AG10803 (cell line): ENCODE results near the gene C1orf50.

Source experiments
- DNase-seq: peaks from one replicate; pipeline ENCODE4 v3.0.0; 2010; ENCODE audit warnings: low read depth
- H3K4me3 ChIP-seq: 2 replicates; pipeline ENCODE4 v1.5.1; 2011; ENCODE audit warnings: mild to moderate bottlenecking, low read length, control low read depth
- CTCF ChIP-seq: conservative IDR thresholded peaks from 2 replicates; pipeline ENCODE4 v1.5.1; 2011; ENCODE audit warnings: mild to moderate bottlenecking, low read length, control low read depth, inconsistent platforms

Gene C1orf50

GRCh38 chr1:42762269-42762668 lies 4.8 kb upstream of the C1orf50 start:
- no peak for TF ChIP-seq CTCF
- no peak for DNase-seq
- no peak overlapping the region for H3K4me3 ChIP-seq

GRCh38 chr1:42765269-42765668 lies 1.8 kb upstream of the C1orf50 start:
- peak overlapping the region; percentile 98 for H3K4me3 ChIP-seq
- DNase-seq: peak; percentile 69
- TF ChIP-seq CTCF: no peak

GRCh38 chr1:42765832-42766740 lies 963 bp upstream of the C1orf50 start:
- TF ChIP-seq CTCF: peak; percentile 59
- peak; percentile 79 for DNase-seq
- H3K4me3 ChIP-seq: peak overlapping the region; percentile 98

- H3K4me3 ChIP-seq: peak overlapping the region; percentile 90
- DNase-seq: no peak
- no peak for TF ChIP-seq CTCF
These were observed 506 bp downstream of the C1orf50 start for GRCh38 chr1:42767510-42768000.

GRCh38 chr1:42768172-42768571 lies 1.1 kb downstream of the C1orf50 start:
- TF ChIP-seq CTCF: no peak
- no peak for DNase-seq
- H3K4me3 ChIP-seq: peak overlapping the region; percentile 90

- H3K4me3 ChIP-seq: no peak overlapping the region
- DNase-seq: no peak
- no peak for TF ChIP-seq CTCF
These were observed 2.8 kb downstream of the C1orf50 start for GRCh38 chr1:42769811-42770210.

GRCh38 chr1:42773420-42773819 lies 6.4 kb downstream of the C1orf50 start:
- no peak for TF ChIP-seq CTCF
- no peak overlapping the region for H3K4me3 ChIP-seq
- DNase-seq: no peak
